Upper lobe of right lung (tissue), 1 donor: ENCODE results near the gene RPL10. TPM values are rescaled to one million over a fixed set of nuclear protein-coding genes. Genes with fewer than 3 reads are reported as not detected.
A peak's percentile ranks its signal among the peaks of the same experiment; 100 is the strongest.

Source experiments
- ATAC-seq: fragments of 200-7000 bp; cut with Tn5 transposase; one replicate; pipeline ENCODE4 v1.9.1; 2020; ENCODE audit warnings: mild to moderate bottlenecking, moderate library complexity
- DNase-seq: peaks from one replicate; pipeline ENCODE4 v3.0.0-alpha.2; 2020
- H3K27ac ChIP-seq: fragments of 200-600 bp; one replicate; pipeline ENCODE4 v1.8.0; 2022
- H3K27me3 ChIP-seq: fragments of 200-600 bp; one replicate; pipeline ENCODE4 v1.8.0; 2022; ENCODE audit warnings: mild to moderate bottlenecking
- H3K36me3 ChIP-seq: fragments of 200-600 bp; one replicate; pipeline ENCODE4 v1.8.0; 2022
- H3K4me1 ChIP-seq: fragments of 200-600 bp; one replicate; pipeline ENCODE4 v1.8.0; 2022
- H3K4me3 ChIP-seq: fragments of 200-600 bp; one replicate; pipeline ENCODE4 v1.8.0; 2022; ENCODE audit warnings: mild to moderate bottlenecking
- H3K9me3 ChIP-seq: fragments of 200-600 bp; one replicate; pipeline ENCODE4 v1.8.0; 2022
- intact Hi-C: fragments of 100-400 bp; cut with DNase I; formaldehyde crosslinking; loops from one replicate; pipeline ENCODE4 v1.11.0; 2022
- total RNA-seq: library from RNA; stranded (reverse); fragmentation: NEBNext Ultra II Directional; extraction: Animal tissue kit (Norgen Biotek cat#: 25700); gene quantifications from one replicate; pipeline ENCODE4 v1.2.1, GENCODE V29; 2021
- TF ChIP-seq, protein P1 (sequence below): fragments of 200-600 bp; IDR thresholded peaks from one replicate; pipeline ENCODE4 v1.8.0; 2022; ENCODE audit warnings: antibody characterized with exemption
- donor health status: DM: no; HTN: yes; CAD: no; lungs with severe emphysema.

Gene RPL10
- total RNA-seq, 1 donor from 2014 or later, result 2,677 TPM

DNA sequence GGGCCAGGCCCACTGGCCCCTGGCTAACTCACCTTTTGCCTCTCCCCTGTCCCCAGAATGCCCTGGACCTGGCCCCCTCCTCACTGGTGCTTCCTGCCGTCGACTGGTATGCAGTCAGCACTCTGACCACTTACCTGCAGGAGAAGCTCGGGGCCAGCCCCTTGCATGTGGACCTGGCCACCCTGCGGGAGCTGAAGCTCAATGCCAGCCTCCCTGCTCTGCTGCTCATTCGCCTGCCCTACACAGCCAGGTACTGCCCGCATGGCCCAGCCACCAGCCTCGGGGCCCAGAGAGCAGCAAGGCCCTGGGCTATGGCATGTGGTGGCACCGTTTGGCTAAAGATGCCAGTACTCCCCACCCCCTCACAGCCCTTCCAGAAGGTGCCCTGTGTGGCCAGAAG lies 34.0 kb downstream of the RPL10 start:
- Histone ChIP-seq H3K4me3 (no peak overlapping the region), H3K4me1 (peaks cover 2% of the 10 kb centered on the region), H3K9me3 (no peaks in the 10 kb centered on the region), H3K27me3 (no peaks in the 10 kb centered on the region), H3K36me3 (peaks cover 19% of the 10 kb centered on the region), H3K27ac (no peak overlapping the region)
- DNase-seq (no peak), ATAC-seq (no peak)
- TF ChIP-seq, protein P1, sequence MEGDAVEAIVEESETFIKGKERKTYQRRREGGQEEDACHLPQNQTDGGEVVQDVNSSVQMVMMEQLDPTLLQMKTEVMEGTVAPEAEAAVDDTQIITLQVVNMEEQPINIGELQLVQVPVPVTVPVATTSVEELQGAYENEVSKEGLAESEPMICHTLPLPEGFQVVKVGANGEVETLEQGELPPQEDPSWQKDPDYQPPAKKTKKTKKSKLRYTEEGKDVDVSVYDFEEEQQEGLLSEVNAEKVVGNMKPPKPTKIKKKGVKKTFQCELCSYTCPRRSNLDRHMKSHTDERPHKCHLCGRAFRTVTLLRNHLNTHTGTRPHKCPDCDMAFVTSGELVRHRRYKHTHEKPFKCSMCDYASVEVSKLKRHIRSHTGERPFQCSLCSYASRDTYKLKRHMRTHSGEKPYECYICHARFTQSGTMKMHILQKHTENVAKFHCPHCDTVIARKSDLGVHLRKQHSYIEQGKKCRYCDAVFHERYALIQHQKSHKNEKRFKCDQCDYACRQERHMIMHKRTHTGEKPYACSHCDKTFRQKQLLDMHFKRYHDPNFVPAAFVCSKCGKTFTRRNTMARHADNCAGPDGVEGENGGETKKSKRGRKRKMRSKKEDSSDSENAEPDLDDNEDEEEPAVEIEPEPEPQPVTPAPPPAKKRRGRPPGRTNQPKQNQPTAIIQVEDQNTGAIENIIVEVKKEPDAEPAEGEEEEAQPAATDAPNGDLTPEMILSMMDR, result no peak
- intact Hi-C loops, result no loop called here

DNA sequence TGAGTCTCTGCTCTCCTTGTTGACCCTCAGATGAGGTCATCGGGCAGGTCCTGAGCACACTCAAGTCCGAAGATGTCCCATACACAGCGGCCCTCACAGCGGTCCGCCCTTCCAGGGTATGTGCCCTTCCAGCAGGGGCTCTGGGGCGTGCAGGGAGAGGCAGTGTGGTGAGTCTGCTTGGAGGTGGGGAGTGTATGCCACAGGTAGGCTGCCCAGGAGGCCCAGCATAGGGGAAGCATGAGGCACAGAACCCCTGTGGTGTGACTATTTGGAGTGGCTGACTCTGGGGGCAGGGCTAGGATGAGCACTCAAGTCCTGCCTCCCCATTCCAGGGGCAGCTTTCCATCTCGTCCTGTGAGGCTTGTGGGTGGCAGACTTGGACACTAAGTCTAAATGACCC lies 35.4 kb downstream of the RPL10 start:
- Histone ChIP-seq H3K9me3 (no peaks in the 10 kb centered on the region), H3K4me1 (no peaks in the 10 kb centered on the region), H3K27ac (no peak overlapping the region), H3K4me3 (no peak overlapping the region), H3K27me3 (no peaks in the 10 kb centered on the region), H3K36me3 (peaks cover 19% of the 10 kb centered on the region)
- TF ChIP-seq, protein P1, result no peak
- ATAC-seq (no peak), DNase-seq (no peak)
- intact Hi-C loops, result no loop called here

DNA sequence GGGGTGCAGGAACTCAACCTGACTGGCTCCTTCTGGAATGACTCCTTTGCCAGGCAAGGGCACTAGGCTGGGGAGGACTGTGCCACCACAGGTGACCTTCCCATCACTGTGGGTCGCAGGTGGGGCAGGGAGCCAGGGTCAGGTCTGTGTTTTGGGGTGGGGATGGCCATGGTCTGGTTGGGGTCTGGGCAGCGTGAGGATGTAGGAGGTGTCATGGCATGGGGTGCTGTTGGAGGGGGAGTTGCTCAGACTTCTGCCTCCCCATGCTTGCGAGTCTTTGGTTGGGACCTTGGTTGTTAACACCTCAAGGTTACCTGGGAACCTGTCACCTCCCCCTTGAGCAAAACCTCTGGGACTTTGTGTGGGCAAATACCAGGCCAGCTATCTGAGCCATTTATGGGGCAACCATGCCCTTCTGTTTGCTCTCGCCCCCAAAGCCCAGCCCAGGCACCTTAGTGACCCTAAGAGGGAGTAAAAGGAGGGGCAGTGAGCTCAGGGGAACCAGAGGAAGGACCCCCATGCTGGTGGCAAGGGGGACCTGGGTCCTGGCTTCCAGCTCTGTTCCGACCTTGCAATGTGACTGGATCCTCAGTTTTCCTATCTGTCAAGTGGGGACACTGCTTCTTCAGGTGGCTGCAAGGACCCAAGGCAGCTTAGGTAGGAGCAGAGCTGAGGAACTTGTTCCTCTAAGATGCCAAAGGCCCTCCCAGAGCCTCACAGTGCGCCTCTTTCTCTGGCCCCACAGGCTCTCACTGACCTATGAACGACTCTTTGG lies 36.4 kb downstream of the RPL10 start:
- Histone ChIP-seq H3K27ac (no peak overlapping the region), H3K4me1 (no peaks in the 10 kb centered on the region), H3K9me3 (no peaks in the 10 kb centered on the region), H3K4me3 (no peak overlapping the region), H3K36me3 (peaks cover 20% of the 10 kb centered on the region), H3K27me3 (no peaks in the 10 kb centered on the region)
- DNase-seq (no peak), ATAC-seq (no peak)
- TF ChIP-seq, protein P1, result no peak
- intact Hi-C loops, result no loop called here

DNA sequence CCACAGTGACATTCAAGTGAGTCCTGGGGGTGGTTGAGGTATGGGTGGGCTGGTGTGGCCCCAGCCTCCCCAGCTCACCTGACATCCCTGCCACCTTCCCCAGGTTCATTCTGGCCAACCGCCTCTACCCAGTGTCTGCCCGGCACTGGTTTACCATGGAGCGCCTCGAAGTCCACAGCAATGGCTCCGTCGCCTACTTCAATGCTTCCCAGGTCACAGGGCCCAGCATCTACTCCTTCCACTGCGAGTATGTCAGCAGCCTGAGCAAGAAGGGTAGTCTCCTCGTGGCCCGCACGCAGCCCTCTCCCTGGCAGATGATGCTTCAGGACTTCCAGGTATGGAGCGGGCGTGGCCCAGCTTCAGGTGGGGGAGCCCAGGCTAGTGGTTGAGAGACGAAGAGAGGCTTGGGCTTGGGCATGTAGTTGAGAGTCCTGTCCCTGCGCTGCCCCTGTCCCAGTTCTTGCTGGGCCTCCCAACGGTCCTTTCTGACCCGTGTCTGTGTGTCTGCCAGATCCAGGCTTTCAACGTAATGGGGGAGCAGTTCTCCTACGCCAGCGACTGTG lies 37.1 kb downstream of the RPL10 start:
- intact Hi-C loops, result no loop called here

DNA sequence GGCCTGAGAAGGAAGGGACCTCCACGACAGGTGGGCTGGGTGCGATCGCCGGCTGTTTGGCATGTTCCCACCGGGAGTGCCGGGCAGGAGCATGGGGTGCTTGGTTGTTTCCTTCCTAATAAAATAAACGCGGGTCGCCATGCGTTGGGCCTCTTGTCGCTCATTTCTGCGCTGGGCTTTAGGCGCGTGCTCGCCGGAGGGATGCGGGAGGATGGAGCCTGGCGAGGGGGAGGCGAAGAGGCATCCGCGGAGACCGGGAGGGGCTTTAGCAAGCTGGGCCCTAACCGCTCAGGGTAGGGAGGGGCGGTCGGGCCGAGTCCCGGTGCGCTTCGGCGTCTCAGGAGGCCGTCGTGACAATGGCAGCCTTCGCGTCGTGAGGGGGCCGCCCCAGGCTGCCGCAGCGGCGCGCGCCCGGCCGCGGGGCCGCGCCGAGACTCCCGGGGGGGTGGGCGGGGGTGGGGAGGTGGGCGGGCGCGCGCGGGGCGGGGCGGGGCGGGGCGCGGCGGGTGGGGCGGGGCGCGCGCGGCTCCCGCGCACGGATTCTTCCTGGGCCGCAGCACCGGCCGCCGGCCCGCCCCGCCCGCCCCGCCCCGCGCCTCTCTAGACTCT lies 38.3 kb downstream of the RPL10 start:
- no peak for DNase-seq
- intact Hi-C loops, result no loop called here
- ATAC-seq, result peak; percentile 62
- Histone ChIP-seq H3K36me3 (peaks cover 27% of the 10 kb centered on the region), H3K4me3 (peak overlapping the region; percentile 75), H3K27me3 (no peaks in the 10 kb centered on the region), H3K4me1 (no peaks in the 10 kb centered on the region), H3K27ac (peak overlapping the region; percentile 74), H3K9me3 (no peaks in the 10 kb centered on the region)
- TF ChIP-seq, protein P1, result no peak

More for the DNA sequence above, 37.1 kb downstream of the RPL10 start:
- DNase-seq (no peak), ATAC-seq (no peak)
- Histone ChIP-seq H3K4me3 (no peak overlapping the region), H3K27me3 (no peaks in the 10 kb centered on the region), H3K36me3 (peaks cover 24% of the 10 kb centered on the region), H3K4me1 (no peaks in the 10 kb centered on the region), H3K9me3 (no peaks in the 10 kb centered on the region), H3K27ac (no peak overlapping the region)
- TF ChIP-seq, protein P1, result no peak
